GM18498 (cell line): ENCODE results near the gene LDLRAD3.

Experiments used
- ATAC-seq: cut with Tn5 transposase; IDR thresholded peaks from one replicate; pipeline ENCODE4 v1.9.1; 2021; ENCODE audit warnings: mild to moderate bottlenecking, moderate library complexity; ENCODE audit not compliant: unreplicated experiment

Gene LDLRAD3

GRCh38 chr11:36071917-36072500 is 128.1 kb downstream of the LDLRAD3 start:
- ATAC-seq = no peak

DNA sequence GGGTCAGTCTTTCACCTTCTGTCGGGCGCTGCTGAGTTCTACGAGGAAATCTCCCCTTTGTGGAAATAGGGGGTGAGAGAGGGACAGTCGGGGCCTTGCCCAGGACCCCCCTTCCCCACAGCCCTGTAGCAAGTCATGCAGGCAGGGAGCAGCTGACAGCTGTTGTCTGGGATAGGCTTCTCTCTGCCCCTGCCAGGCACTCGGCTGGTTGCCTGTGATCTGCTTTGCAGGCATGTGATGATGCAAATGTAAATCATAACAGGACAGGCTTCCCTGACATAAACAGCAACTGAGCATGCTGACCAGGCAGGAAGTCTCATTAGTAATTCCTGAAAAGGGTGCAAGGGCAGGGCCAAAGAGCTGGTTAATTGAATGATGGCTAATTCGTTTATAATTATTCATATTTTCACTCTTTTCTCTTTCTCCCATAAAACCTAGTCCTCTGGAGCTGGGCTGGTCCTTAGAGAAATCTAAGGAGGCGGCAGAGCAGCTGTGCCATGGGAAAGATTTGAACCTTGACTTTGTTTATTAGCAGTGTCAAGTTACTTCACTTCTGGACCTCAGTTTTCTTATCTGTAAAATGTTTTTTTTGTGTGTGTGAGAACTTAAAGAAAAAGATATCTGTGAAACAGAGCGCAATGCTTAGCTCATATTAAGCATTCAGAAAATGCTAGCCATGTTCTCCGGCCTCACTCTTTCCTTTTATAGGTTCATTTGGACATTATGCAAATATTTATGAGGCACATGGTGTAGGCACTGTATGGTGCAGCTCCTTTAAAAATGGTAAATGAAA is 129.7 kb downstream of the LDLRAD3 start:
- ATAC-seq = no peak

DNA sequence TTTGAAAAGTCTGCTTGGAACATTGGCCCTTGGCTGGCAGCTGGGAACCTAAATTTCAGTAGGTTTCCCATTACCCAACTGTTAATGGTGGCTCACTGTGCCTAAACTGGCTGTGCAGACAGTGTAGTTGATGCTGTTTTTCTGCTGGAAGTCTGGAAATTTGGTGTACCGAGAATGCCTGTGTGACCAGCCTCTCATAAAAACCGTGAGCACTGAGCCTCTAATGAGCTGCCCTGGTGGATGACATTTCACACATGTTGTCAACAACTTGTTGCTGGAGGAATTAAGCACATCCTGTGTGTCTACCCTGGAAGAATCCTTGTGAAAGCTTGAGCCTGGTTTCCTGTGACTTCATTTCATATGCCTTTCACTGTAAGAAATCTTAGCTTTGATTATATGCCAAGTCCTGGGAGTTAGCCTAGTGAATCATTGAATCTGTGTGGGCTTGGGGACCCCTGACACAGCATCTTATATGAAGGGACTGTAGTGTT is 131.1 kb downstream of the LDLRAD3 start:
- no peak for ATAC-seq

DNA sequence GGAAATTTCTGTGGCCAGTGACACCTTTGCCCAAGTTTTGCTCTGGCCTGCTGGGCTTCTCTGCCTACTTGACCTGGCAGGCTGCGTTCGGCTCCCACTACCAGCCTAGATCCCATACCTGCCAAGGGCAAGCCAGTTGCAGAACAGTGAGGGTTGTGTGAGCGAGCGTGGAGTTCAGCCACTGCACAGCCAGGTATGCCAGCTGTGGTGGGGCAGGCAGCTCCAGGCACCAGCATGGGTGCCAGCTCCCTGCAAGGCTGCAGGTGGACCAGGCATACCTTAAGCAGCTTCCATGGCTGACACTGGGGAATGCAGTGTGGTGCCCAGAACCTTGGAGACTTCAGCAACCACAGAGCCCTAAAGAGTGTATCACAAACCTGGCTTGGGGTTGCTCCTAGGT is 133.5 kb downstream of the LDLRAD3 start:
- ATAC-seq = no peak

DNA sequence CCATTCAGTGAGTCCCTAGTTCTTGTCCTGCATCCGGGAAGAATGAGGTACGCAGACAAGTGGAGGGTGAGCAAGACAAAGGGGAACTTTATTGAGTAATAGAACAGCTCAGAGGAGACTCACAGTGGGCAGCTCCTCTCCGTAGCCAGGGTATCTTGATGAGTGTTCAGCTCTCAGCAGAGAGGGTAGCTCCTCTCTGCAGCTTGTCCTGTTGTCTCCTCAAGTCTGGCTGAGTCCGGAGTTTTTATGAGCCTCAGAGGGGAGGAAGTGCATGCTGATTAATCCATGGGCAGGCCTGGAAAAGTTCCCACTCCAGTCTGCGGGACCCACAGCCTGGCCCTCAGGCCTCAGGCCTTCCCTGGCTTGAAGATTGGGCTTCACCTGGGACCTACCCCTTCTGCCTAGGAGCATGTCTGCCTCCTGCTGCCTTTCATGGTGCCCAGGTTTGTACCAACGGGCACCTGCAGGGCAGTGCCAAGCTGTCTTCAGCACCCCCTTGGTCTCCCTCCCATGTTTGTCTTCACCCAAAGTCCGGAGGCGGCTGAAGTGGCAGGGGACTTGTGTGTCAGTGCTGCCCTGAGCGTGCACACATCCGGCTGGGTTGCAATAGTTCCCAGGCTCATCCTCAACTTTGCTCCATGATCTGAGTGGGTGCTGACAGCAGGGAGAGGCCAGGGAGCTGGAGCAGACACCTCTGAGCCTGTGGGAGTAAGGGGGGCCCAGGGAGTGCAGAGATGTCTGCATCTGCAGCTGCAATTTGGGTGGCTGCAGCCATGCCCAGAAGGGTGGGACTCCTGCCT is 134.2 kb downstream of the LDLRAD3 start:
- ATAC-seq = no peak

GRCh38 chr11:36078686-36079055 is 134.8 kb downstream of the LDLRAD3 start:
- no peak for ATAC-seq

- ATAC-seq = no peak
Measured at GRCh38 chr11:36079878-36080675, 136.2 kb downstream of the LDLRAD3 start.

- ATAC-seq = no peak
Measured at GRCh38 chr11:36081274-36081945, 137.5 kb downstream of the LDLRAD3 start.

GRCh38 chr11:36086366-36086765 is 142.5 kb downstream of the LDLRAD3 start:
- ATAC-seq = no peak

GRCh38 chr11:36088266-36088972 is 144.6 kb downstream of the LDLRAD3 start:
- ATAC-seq = no peak

DNA sequence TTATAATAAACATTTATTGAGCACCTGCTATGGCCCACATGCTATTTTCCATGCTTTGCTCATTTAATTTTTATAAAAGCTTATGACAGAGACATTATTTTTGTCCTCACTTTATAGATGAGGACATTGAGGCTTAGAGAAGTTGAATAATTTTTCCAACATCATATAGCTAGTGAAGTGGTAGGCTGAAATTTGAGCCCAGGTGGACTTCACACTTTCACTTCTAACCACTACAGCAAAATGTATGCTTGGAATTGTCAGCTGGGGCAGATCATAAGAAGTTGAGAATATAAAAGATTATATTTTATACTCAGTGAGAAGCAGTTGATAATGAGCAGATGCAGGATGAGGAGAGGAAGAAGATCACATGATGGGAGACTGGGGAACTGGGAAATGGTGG is 146.1 kb downstream of the LDLRAD3 start:
- no peak for ATAC-seq

- ATAC-seq = no peak
Measured at GRCh38 chr11:36090356-36091109, 146.7 kb downstream of the LDLRAD3 start.

GRCh38 chr11:36091256-36091811 is 147.5 kb downstream of the LDLRAD3 start:
- no peak for ATAC-seq

- no peak for ATAC-seq
Measured at GRCh38 chr11:36092314-36093030, 148.6 kb downstream of the LDLRAD3 start.

DNA sequence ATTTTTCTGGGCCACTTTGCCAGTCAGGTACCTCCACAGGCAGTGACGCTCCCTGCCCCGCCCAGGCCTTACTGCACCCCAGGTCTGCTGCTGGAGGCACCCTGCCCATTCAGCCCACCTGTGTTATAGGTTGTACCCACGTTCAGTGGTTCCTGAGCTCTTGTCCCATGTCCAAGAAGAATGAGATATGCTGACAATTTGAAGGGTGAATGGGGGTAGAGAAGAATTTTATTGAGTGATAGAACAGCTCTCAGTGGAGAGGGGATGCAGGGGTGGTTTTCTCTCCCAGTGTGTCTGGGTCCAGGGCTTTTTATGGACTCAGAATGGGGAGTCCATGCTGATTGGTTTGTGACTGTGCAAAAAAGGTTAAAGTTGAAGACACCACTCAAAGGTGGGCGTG is 149.7 kb downstream of the LDLRAD3 start:
- no peak for ATAC-seq

DNA sequence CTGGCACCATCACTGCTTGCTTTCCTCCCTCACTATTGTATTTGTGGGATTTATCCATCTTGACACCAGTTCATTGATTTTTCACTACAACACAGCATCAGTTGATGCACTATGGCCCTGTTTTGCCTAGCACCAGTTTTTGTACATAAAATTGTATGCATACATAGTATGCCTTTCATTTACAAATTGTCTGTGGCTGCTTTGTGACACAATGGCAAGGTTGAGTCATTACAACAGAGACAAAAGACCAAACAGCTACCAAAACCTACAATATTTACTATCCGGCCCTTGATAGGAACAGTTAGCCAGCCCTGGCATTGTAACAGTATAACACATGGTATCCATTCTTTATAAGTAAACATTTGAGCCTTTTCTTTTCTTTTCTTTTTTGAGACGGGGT is 150.3 kb downstream of the LDLRAD3 start:
- no peak for ATAC-seq

DNA sequence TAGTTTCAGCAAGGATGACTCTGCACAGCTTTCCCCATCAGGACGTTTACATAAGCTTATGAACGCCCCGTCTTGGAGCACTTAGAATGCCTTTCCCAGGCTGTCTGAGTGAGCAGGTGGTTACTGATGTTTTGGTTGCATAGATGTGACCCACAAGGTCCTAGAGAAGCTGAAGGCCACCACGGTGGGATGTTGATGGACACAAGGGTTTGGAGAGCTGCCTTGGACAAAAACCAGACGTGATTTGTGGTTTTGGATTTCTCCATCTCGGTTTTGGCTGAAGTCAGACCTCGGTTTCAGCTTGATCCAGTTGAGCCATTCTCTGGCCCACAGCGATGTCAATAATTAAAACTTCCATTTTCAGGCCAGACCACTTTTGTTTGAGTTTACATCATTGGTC is 151.9 kb downstream of the LDLRAD3 start:
- no peak for ATAC-seq

- ATAC-seq = no peak
Measured at GRCh38 chr11:36097219-36097650, 153.4 kb downstream of the LDLRAD3 start.
